HEK293 (cell line): ENCODE measurements around the gene PRC1.

ENCODE experiments used
- BCL11A ChIP-seq: fragments of 450-650 bp; formaldehyde crosslinking; IDR thresholded peaks from 2 replicates; pipeline ENCODE4 v1.5.1; 2016; ENCODE audit warnings: low read depth, missing biosample characterization, missing genetic modification characterization
- FEZF1 ChIP-seq: fragments of 450-650 bp; formaldehyde crosslinking; IDR thresholded peaks from 2 replicates; pipeline ENCODE4 v1.5.1; 2016; ENCODE audit warnings: missing biosample characterization, missing genetic modification characterization
- HOXA7 ChIP-seq: sonication (generic); formaldehyde crosslinking; IDR thresholded peaks from 2 replicates; pipeline ENCODE4 v1.8.1; 2022; ENCODE audit warnings: missing genetic modification reagents, borderline replicate concordance
- KLF10 ChIP-seq: fragments of 450-650 bp; IDR thresholded peaks from 2 replicates; pipeline ENCODE4 v1.5.1; 2018; ENCODE audit warnings: missing biosample characterization, mild to moderate bottlenecking, missing genetic modification characterization
- KLF16 ChIP-seq: fragments of 450-650 bp; formaldehyde crosslinking; IDR thresholded peaks from 2 replicates; pipeline ENCODE4 v1.5.1; 2017; ENCODE audit warnings: missing biosample characterization, missing genetic modification characterization
- MYNN ChIP-seq: fragments of 450-650 bp; formaldehyde crosslinking; IDR thresholded peaks from 2 replicates; pipeline ENCODE4 v1.5.1; 2016; ENCODE audit warnings: missing biosample characterization, missing genetic modification characterization, borderline replicate concordance
- PRDM1 ChIP-seq: fragments of 450-650 bp; formaldehyde crosslinking; IDR thresholded peaks from 2 replicates; pipeline ENCODE4; 2016; ENCODE audit warnings: missing biosample characterization, missing genetic modification characterization
- SCRT1 ChIP-seq: fragments of 450-650 bp; formaldehyde crosslinking; IDR thresholded peaks from 2 replicates; pipeline ENCODE4 v1.5.1; 2016; ENCODE audit warnings: missing biosample characterization, missing genetic modification characterization, borderline replicate concordance
- ZBTB20 ChIP-seq: fragments of 450-650 bp; formaldehyde crosslinking; IDR thresholded peaks from 2 replicates; pipeline ENCODE4 v1.5.1; 2016; ENCODE audit warnings: missing biosample characterization, missing genetic modification characterization
- ZBTB21 ChIP-seq: fragments of 450-650 bp; formaldehyde crosslinking; IDR thresholded peaks from 2 replicates; pipeline ENCODE4 v1.5.1; 2017; ENCODE audit warnings: missing biosample characterization, missing genetic modification characterization
- ZEB2 ChIP-seq: fragments of 450-650 bp; formaldehyde crosslinking; IDR thresholded peaks from 2 replicates; pipeline ENCODE4 v1.5.1; 2016; ENCODE audit warnings: missing biosample characterization, missing genetic modification characterization
- ZNF10 ChIP-seq: fragments of 450-650 bp; formaldehyde crosslinking; IDR thresholded peaks from 2 replicates; pipeline ENCODE4 v1.5.1; 2017; ENCODE audit warnings: missing biosample characterization, missing genetic modification characterization
- ZNF202 ChIP-seq: fragments of 450-650 bp; formaldehyde crosslinking; IDR thresholded peaks from 2 replicates; pipeline ENCODE4 v1.5.1; 2016; ENCODE audit warnings: missing biosample characterization, missing genetic modification characterization, borderline replicate concordance
- ZNF221 ChIP-seq: fragments of 450-650 bp; formaldehyde crosslinking; IDR thresholded peaks from 2 replicates; pipeline ENCODE4 v1.5.1; 2017; ENCODE audit warnings: missing biosample characterization, missing genetic modification characterization, borderline replicate concordance
- ZNF423 ChIP-seq: fragments of 450-650 bp; formaldehyde crosslinking; IDR thresholded peaks from 2 replicates; pipeline ENCODE4 v1.5.1; 2016; ENCODE audit warnings: missing biosample characterization, missing genetic modification characterization
- ZNF510 ChIP-seq: fragments of 450-650 bp; formaldehyde crosslinking; IDR thresholded peaks from 2 replicates; pipeline ENCODE4 v1.5.1; 2018; ENCODE audit warnings: mild to moderate bottlenecking, missing genetic modification characterization, missing biosample characterization; ENCODE audit not compliant: insufficient replicate concordance
- ZNF560 ChIP-seq: fragments of 450-650 bp; formaldehyde crosslinking; IDR thresholded peaks from 2 replicates; pipeline ENCODE4 v1.5.1; 2017; ENCODE audit warnings: missing biosample characterization, missing genetic modification characterization, borderline replicate concordance
- ZNF621 ChIP-seq: fragments of 450-650 bp; formaldehyde crosslinking; IDR thresholded peaks from 2 replicates; pipeline ENCODE4 v1.5.1; 2017; ENCODE audit warnings: missing biosample characterization, missing genetic modification characterization
- ZNF791 ChIP-seq: fragments of 450-650 bp; formaldehyde crosslinking; IDR thresholded peaks from 2 replicates; pipeline ENCODE4 v1.5.1; 2016; ENCODE audit warnings: missing biosample characterization, missing genetic modification characterization
- ZNF830 ChIP-seq: fragments of 450-650 bp; IDR thresholded peaks from 2 replicates; pipeline ENCODE4 v1.5.0; 2018; ENCODE audit warnings: missing biosample characterization, missing genetic modification characterization, low read depth, mild to moderate bottlenecking, moderate library complexity
- ZSCAN30 ChIP-seq: fragments of 450-650 bp; IDR thresholded peaks from 2 replicates; pipeline ENCODE4 v1.5.1; 2018; ENCODE audit warnings: missing biosample characterization, mild to moderate bottlenecking, missing genetic modification characterization, moderate library complexity
- TF ChIP-seq, protein P1 (sequence below): fragments of 450-650 bp; formaldehyde crosslinking; IDR thresholded peaks from 2 replicates; pipeline ENCODE4 v1.5.1; 2016; ENCODE audit warnings: missing biosample characterization, missing genetic modification characterization, borderline replicate concordance
- TF ChIP-seq, protein P2 (sequence below): fragments of 450-650 bp; formaldehyde crosslinking; IDR thresholded peaks from 2 replicates; pipeline ENCODE4 v1.5.1; 2016; ENCODE audit warnings: missing biosample characterization, missing genetic modification characterization
- TF ChIP-seq, protein P3 (sequence below): fragments of 450-650 bp; formaldehyde crosslinking; IDR thresholded peaks from 2 replicates; pipeline ENCODE4 v1.5.1; 2016; ENCODE audit warnings: missing biosample characterization, missing genetic modification characterization
- TF ChIP-seq, protein P4 (sequence below): fragments of 450-650 bp; formaldehyde crosslinking; IDR thresholded peaks from 2 replicates; pipeline ENCODE4 v1.5.1; 2016; ENCODE audit warnings: missing biosample characterization, missing genetic modification characterization
- TF ChIP-seq, protein P5 (sequence below): fragments of 450-650 bp; formaldehyde crosslinking; IDR thresholded peaks from 2 replicates; pipeline ENCODE4 v1.5.1; 2017; ENCODE audit warnings: missing biosample characterization, missing genetic modification characterization
- TF ChIP-seq, protein P6 (sequence below): fragments of 450-650 bp; formaldehyde crosslinking; IDR thresholded peaks from 2 replicates; pipeline ENCODE4 v1.5.1; 2016; ENCODE audit warnings: missing biosample characterization, missing genetic modification characterization

PRC1 gene

DNA sequence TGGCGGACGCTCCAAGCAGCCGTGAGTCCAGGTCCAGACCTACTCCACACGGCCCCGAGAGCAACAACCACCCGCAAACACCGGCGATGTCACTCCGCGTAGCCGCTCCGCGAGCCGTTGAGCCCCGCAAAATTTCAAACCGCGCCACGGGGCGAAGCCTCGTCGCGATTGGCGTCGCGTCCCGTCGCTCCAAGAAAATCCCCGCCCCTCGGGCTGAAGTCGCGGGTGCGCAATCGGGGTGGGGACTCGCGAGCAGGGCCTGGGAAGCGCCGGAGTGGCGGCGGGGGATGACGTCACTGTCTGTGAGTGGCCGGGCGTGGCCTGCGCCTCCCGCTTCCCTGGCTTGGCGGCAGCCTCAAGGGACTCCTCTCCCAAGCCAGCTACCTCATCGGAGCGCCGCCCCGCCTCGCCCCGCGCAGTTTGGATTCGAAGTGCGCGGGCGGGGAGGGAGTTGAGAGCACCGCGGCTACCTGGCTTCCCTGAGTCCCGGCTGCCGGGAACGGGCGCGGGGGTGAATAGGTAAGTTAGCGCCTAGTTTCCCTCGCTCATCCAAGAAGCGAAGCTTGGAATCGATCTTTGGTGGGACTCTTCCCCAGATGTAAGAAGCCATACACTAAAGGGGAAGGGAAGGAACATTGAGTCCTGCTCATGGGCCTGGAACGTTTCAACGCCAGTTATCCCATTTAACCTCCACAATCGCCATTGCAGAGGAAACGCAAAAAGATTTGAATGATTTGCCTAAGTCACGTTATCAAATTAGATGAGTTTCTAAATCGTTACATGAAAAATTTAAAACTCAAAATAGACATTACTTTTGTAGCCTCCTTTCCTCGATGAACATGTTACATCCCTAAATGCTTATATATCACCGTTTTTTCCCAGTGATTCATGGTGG is at the start of gene PRC1 (continued):
- TF ChIP-seq, protein P1, sequence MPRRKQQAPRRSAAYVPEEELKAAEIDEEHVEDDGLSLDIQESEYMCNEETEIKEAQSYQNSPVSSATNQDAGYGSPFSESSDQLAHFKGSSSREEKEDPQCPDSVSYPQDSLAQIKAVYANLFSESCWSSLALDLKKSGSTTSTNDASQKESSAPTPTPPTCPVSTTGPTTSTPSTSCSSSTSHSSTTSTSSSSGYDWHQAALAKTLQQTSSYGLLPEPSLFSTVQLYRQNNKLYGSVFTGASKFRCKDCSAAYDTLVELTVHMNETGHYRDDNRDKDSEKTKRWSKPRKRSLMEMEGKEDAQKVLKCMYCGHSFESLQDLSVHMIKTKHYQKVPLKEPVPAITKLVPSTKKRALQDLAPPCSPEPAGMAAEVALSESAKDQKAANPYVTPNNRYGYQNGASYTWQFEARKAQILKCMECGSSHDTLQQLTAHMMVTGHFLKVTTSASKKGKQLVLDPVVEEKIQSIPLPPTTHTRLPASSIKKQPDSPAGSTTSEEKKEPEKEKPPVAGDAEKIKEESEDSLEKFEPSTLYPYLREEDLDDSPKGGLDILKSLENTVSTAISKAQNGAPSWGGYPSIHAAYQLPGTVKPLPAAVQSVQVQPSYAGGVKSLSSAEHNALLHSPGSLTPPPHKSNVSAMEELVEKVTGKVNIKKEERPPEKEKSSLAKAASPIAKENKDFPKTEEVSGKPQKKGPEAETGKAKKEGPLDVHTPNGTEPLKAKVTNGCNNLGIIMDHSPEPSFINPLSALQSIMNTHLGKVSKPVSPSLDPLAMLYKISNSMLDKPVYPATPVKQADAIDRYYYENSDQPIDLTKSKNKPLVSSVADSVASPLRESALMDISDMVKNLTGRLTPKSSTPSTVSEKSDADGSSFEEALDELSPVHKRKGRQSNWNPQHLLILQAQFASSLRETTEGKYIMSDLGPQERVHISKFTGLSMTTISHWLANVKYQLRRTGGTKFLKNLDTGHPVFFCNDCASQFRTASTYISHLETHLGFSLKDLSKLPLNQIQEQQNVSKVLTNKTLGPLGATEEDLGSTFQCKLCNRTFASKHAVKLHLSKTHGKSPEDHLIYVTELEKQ, result no peak; the same call in 1 of the 2 replicates
- TF ChIP-seq HOXA7 (CRISPR knock-in tag), result no peak
- TF ChIP-seq ZSCAN30 (tag by site-specific recombination), result peak; percentile 92
- peak; percentile 100 for TF ChIP-seq ZNF423 (tag by site-specific recombination)
- no peak for TF ChIP-seq ZNF791 (tag by site-specific recombination)
- TF ChIP-seq BCL11A, result peak; percentile 62
- peak; percentile 97 for TF ChIP-seq ZBTB21 (tag by site-specific recombination)
- TF ChIP-seq FEZF1 (tag by site-specific recombination), result peak; percentile 41; the same call in 1 of the 2 replicates
- TF ChIP-seq ZBTB20 (tag by site-specific recombination), result peak; percentile 99
- no peak for TF ChIP-seq ZNF202 (tag by site-specific recombination)
- TF ChIP-seq, protein P2, sequence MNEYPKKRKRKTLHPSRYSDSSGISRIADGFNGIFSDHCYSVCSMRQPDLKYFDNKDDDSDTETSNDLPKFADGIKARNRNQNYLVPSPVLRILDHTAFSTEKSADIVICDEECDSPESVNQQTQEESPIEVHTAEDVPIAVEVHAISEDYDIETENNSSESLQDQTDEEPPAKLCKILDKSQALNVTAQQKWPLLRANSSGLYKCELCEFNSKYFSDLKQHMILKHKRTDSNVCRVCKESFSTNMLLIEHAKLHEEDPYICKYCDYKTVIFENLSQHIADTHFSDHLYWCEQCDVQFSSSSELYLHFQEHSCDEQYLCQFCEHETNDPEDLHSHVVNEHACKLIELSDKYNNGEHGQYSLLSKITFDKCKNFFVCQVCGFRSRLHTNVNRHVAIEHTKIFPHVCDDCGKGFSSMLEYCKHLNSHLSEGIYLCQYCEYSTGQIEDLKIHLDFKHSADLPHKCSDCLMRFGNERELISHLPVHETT (tag by site-specific recombination), result peak; percentile 68; the same call in 1 of the 2 replicates
- TF ChIP-seq ZNF621 (tag by site-specific recombination), result no peak
- TF ChIP-seq, protein P3, sequence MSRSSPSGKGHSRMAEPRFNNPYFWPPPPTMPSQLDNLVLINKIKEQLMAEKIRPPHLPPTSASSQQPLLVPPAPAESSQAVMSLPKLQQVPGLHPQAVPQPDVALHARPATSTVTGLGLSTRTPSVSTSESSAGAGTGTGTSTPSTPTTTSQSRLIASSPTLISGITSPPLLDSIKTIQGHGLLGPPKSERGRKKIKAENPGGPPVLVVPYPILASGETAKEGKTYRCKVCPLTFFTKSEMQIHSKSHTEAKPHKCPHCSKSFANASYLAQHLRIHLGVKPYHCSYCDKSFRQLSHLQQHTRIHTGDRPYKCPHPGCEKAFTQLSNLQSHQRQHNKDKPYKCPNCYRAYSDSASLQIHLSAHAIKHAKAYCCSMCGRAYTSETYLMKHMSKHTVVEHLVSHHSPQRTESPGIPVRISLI (tag by site-specific recombination), result no peak
- TF ChIP-seq ZNF510 (tag by site-specific recombination), result no peak
- TF ChIP-seq, protein P4, sequence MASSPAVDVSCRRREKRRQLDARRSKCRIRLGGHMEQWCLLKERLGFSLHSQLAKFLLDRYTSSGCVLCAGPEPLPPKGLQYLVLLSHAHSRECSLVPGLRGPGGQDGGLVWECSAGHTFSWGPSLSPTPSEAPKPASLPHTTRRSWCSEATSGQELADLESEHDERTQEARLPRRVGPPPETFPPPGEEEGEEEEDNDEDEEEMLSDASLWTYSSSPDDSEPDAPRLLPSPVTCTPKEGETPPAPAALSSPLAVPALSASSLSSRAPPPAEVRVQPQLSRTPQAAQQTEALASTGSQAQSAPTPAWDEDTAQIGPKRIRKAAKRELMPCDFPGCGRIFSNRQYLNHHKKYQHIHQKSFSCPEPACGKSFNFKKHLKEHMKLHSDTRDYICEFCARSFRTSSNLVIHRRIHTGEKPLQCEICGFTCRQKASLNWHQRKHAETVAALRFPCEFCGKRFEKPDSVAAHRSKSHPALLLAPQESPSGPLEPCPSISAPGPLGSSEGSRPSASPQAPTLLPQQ (tag by site-specific recombination), result peak; percentile 77
- no peak for TF ChIP-seq ZNF221 (tag by site-specific recombination)
- no peak for TF ChIP-seq ZNF830 (tag by site-specific recombination)
- TF ChIP-seq KLF10 (tag by site-specific recombination), result peak; percentile 46
- TF ChIP-seq ZNF10 (tag by site-specific recombination), result no peak
- TF ChIP-seq, protein P5, sequence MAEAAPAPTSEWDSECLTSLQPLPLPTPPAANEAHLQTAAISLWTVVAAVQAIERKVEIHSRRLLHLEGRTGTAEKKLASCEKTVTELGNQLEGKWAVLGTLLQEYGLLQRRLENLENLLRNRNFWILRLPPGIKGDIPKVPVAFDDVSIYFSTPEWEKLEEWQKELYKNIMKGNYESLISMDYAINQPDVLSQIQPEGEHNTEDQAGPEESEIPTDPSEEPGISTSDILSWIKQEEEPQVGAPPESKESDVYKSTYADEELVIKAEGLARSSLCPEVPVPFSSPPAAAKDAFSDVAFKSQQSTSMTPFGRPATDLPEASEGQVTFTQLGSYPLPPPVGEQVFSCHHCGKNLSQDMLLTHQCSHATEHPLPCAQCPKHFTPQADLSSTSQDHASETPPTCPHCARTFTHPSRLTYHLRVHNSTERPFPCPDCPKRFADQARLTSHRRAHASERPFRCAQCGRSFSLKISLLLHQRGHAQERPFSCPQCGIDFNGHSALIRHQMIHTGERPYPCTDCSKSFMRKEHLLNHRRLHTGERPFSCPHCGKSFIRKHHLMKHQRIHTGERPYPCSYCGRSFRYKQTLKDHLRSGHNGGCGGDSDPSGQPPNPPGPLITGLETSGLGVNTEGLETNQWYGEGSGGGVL (tag by site-specific recombination), result peak; percentile 78
- TF ChIP-seq ZNF560 (tag by site-specific recombination), result no peak
- no peak for TF ChIP-seq MYNN (tag by site-specific recombination)
- TF ChIP-seq, protein P6, sequence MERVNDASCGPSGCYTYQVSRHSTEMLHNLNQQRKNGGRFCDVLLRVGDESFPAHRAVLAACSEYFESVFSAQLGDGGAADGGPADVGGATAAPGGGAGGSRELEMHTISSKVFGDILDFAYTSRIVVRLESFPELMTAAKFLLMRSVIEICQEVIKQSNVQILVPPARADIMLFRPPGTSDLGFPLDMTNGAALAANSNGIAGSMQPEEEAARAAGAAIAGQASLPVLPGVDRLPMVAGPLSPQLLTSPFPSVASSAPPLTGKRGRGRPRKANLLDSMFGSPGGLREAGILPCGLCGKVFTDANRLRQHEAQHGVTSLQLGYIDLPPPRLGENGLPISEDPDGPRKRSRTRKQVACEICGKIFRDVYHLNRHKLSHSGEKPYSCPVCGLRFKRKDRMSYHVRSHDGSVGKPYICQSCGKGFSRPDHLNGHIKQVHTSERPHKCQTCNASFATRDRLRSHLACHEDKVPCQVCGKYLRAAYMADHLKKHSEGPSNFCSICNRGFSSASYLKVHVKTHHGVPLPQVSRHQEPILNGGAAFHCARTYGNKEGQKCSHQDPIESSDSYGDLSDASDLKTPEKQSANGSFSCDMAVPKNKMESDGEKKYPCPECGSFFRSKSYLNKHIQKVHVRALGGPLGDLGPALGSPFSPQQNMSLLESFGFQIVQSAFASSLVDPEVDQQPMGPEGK (tag by site-specific recombination), result peak; percentile 92
- TF ChIP-seq SCRT1 (tag by site-specific recombination), result no peak
- 0 out of 2 replicates have a peak, but pooled peaks have one; percentile 41 for TF ChIP-seq PRDM1
- peak; percentile 99 for TF ChIP-seq ZEB2
- TF ChIP-seq KLF16 (tag by site-specific recombination), result peak; percentile 24
